HCT116 (cell line): ENCODE data around the gene PIP5K1A. TPM values are rescaled to one million over a fixed set of nuclear protein-coding genes. Genes with fewer than 3 reads are reported as not detected.

ENCODE experiments used
- ATAC-seq: fragments of 200-7000 bp; cut with Tn5 transposase; 2 replicates; pipeline ENCODE4 v1.9.1; 2020; ENCODE audit warnings: mild to moderate bottlenecking, moderate library complexity
- BruUV-seq: library from RNA; stranded (reverse); fragments of 400-500 nt; replicated peaks from 2 replicates; lab custom pipeline; 2021; lab: Mats Ljungman, UMichigan
- CTCF ChIA-PET: fragments of 300-600 bp; sonication (Branson Sonifier 250); formaldehyde crosslinking; loops from one replicate; lab custom pipeline; 2021; ENCODE audit warnings: antibody characterized with exemption; lab: Charles Lee
- POLR2A ChIA-PET: fragments of 300-600, 350-600 bp; sonication (Branson Sonifier 250); formaldehyde crosslinking; loops from one replicate; lab custom pipeline; 2021; ENCODE audit warnings: antibody characterized with exemption; lab: Charles Lee
- RAD21 ChIA-PET, 2 experiments: fragments of 300-600 bp; sonication (Branson Sonifier 250); formaldehyde crosslinking; loops; one replicate each; lab custom pipeline; 2023; ENCODE audit warnings: low total read pairs in 2 of 2; ENCODE audit not compliant: uncharacterized antibody in 2 of 2, unreplicated experiment in 2 of 2, low non-redundant PET in 1 of 2; lab: Charles Lee
- DNase-seq: peaks from one replicate; pipeline ENCODE4 v3.0.0-alpha.2; 2010; ENCODE audit warnings: low read depth, low spot score
- H2AFZ ChIP-seq: fragments of 200-600 bp; shearing (Covaris generic), sonication (generic); 2 replicates; pipeline ENCODE4 v1.6.1; 2017; ENCODE audit warnings: low read depth, mixed run types, mixed read lengths, antibody characterized with exemption, low read length; ENCODE audit not compliant: poor library complexity, severe bottlenecking
- H3K27ac ChIP-seq: 2 replicates; pipeline ENCODE4 v1.5.1; 2012; ENCODE audit warnings: low read depth, low read length
- H3K27me3 ChIP-seq: fragments of 200-600 bp; sonication (generic); 2 replicates; pipeline ENCODE4 v1.6.1; 2016; ENCODE audit warnings: mixed run types, low read length, mixed read lengths; ENCODE audit not compliant: insufficient read depth
- H3K36me3 ChIP-seq, 2 experiments: fragments of 200-500 bp in 1 of 2; fragments of 200-600 bp in 1 of 2; sonication (Bioruptor generic) in 1 of 2; sonication (generic) in 1 of 2; 2 replicates each; pipeline versions ENCODE4 v1.5.1 to v1.6.1; 2014 to 2016; ENCODE audit warnings: low read length in 2 of 2, inconsistent platforms in 1 of 2, mixed read lengths in 1 of 2, mixed run types in 1 of 2; ENCODE audit not compliant: insufficient read depth in 2 of 2, control insufficient read depth in 1 of 2
- H3K4me1 ChIP-seq, 2 experiments: fragments of 200-600 bp in 1 of 2; sonication (generic) in 1 of 2; 2 replicates each; pipeline versions ENCODE4 v1.5.1 to v1.6.1; 2012 to 2017; ENCODE audit warnings: low read length in 2 of 2, inconsistent platforms in 1 of 2, mild to moderate bottlenecking in 1 of 2, mixed read lengths in 1 of 2, mixed run types in 1 of 2, moderate library complexity in 1 of 2; ENCODE audit not compliant: insufficient read depth in 2 of 2, control insufficient read depth in 1 of 2
- H3K4me2 ChIP-seq: fragments of 200-600 bp; sonication (generic); 2 replicates; pipeline ENCODE4 v1.6.1; 2017; ENCODE audit warnings: mixed run types, low read length, mixed read lengths
- H3K4me3 ChIP-seq, 2 experiments: fragments of 200-600 bp in 1 of 2; sonication (generic) in 1 of 2; replicated peaks in 1 of 2; 2 replicates each; pipeline ENCODE4 v1.5.1; 2011 to 2016; ENCODE audit warnings: low read length in 2 of 2, control low read depth in 1 of 2, low read depth in 1 of 2, mild to moderate bottlenecking in 1 of 2, mixed read lengths in 1 of 2, mixed run types in 1 of 2
- H3K79me2 ChIP-seq: fragments of 200-600 bp; sonication (generic); 2 replicates; pipeline ENCODE4 v1.6.1; 2017; ENCODE audit warnings: mild to moderate bottlenecking, mixed run types, low read length, moderate library complexity, mixed read lengths; ENCODE audit not compliant: insufficient read depth
- H3K9ac ChIP-seq: fragments of 200-600 bp; sonication (generic); 2 replicates; pipeline ENCODE4 v1.6.1; 2016; ENCODE audit warnings: low read length, mixed read lengths
- H3K9me2 ChIP-seq: fragments of 200-600 bp; sonication (generic), shearing (Covaris generic); 2 replicates; pipeline ENCODE4 v1.6.1; 2017; ENCODE audit warnings: mixed run types, mild to moderate bottlenecking, moderate library complexity; ENCODE audit not compliant: insufficient read depth
- H3K9me3 ChIP-seq, 2 experiments: fragments of 200-500 bp in 1 of 2; fragments of 200-600 bp in 1 of 2; sonication (Bioruptor generic) in 1 of 2; sonication (generic) in 1 of 2; 2 replicates each; pipeline ENCODE4 v1.6.1; 2014 to 2017; ENCODE audit warnings: low read length in 2 of 2, mixed read lengths in 2 of 2, inconsistent platforms in 1 of 2, low read depth in 1 of 2, mild to moderate bottlenecking in 1 of 2, mixed run types in 1 of 2, moderate library complexity in 1 of 2; ENCODE audit not compliant: control insufficient read depth in 1 of 2, insufficient read depth in 1 of 2
- H4K20me1 ChIP-seq: fragments of 200-600 bp; sonication (generic), shearing (Covaris generic); 2 replicates; pipeline ENCODE4 v1.6.1; 2017; ENCODE audit warnings: mixed run types, mild to moderate bottlenecking, moderate library complexity; ENCODE audit not compliant: insufficient read depth
- CTCF ChIP-seq, 3 experiments: fragments of 200-600 bp in 1 of 3; sonication (generic) in 1 of 3; IDR thresholded peaks in 2 of 3; conservative IDR thresholded peaks in 1 of 3; 2 replicates each; pipeline ENCODE4 v1.5.1; 2012 to 2017; ENCODE audit warnings: low read depth in 2 of 3, low read length in 2 of 3, antibody characterized with exemption in 1 of 3, borderline replicate concordance in 1 of 3, control low read depth in 1 of 3, mild to moderate bottlenecking in 1 of 3, mixed read lengths in 1 of 3, mixed run types in 1 of 3, moderate library complexity in 1 of 3; ENCODE audit not compliant: insufficient read depth in 1 of 3
- ELF1 ChIP-seq: IDR thresholded peaks from 2 replicates; pipeline ENCODE4 v1.6.1; 2012; ENCODE audit warnings: low read depth, borderline replicate concordance
- EZH2 ChIP-seq: fragments of 200-600 bp; sonication (generic); IDR thresholded peaks from 2 replicates; pipeline ENCODE4 v1.6.1; 2017; ENCODE audit warnings: antibody characterized with exemption, mixed run types
- JUND ChIP-seq: IDR thresholded peaks from 2 replicates; pipeline ENCODE4 v1.6.1; 2012
- MAX ChIP-seq: IDR thresholded peaks from 2 replicates; pipeline ENCODE4 v1.6.1; 2012
- POLR2AphosphoS5 ChIP-seq: IDR thresholded peaks from 2 replicates; pipeline ENCODE4 v1.6.1; 2011; ENCODE audit warnings: mild to moderate bottlenecking, low read depth, low read length, moderate library complexity
- SIN3A ChIP-seq: IDR thresholded peaks from 2 replicates; pipeline ENCODE4 v1.6.1; 2012; ENCODE audit warnings: low read depth
- SRF ChIP-seq: IDR thresholded peaks from 2 replicates; pipeline ENCODE4 v1.6.1; 2012; ENCODE audit warnings: low read depth
- intact Hi-C: fragments of 100-400 bp; cut with micrococcal nuclease; formaldehyde crosslinking; loops from 2 replicates; pipeline ENCODE4 v1.10.0; 2022
- total RNA-seq: library from RNA; stranded (reverse); gene quantifications from one replicate; pipeline ENCODE4 v1.2.1, GENCODE V29; 2021; ENCODE audit not compliant: unreplicated experiment

Gene PIP5K1A
- total RNA-seq, 1 experiment from 2014 or later = 75.4 TPM

- DNase-seq (no peak), ATAC-seq (peak; percentile 90)
- POLR2A ChIA-PET = interaction anchor here (0.7 kb wide), 1 partner anchor 14 kb away, joined by 3 read pairs; the partner anchor contains the start of gene VPS72
- no peaks in the 10 kb centered on the region for H3K4me1 ChIP-seq
- CTCF ChIA-PET = interaction anchor here (1.2 kb wide), 1 partner anchor 76 kb away, joined by 3 read pairs; no protein-coding TSS in a partner anchor
- no peaks in the 10 kb centered on the region for H3K9me3 ChIP-seq
- H4K20me1 ChIP-seq = no peaks in the 10 kb centered on the region
- no peak for TF ChIP-seq SRF
- TF ChIP-seq CTCF (IDR thresholded peaks at IDR 0.05 in 2 of 3, conservative IDR thresholded peaks at IDR 0.05 in 1 of 3; ENCODE audit: borderline replicate concordance in 1 of 3, insufficient read depth in 1 of 3, low read depth in 2 of 3, low read length in 2 of 3) = peak in 2 of 3 experiments; percentile 67 to 69; a peak in 4 of 6 replicates
- 0 out of 2 replicates have a peak, but pooled peaks have one; percentile 18 for TF ChIP-seq POLR2AphosphoS5
- RAD21 ChIA-PET = no interaction called here
- H3K79me2 ChIP-seq = no peaks in the 10 kb centered on the region
- no peaks in the 10 kb centered on the region for H3K9me2 ChIP-seq
- H3K27ac ChIP-seq = no peak within 1 kb of the TSS
- BruUV-seq = no TSS peak
- H3K9ac ChIP-seq = no peak within 1 kb of the TSS
- H2AFZ ChIP-seq = no peak within 1 kb of the TSS
- H3K4me3 ChIP-seq = no peak within 1 kb of the TSS
- intact Hi-C loops = no loop called here
- H3K4me2 ChIP-seq = no peak within 1 kb of the TSS
- no peaks in the 10 kb centered on the region for H3K27me3 ChIP-seq
- peaks cover 19 to 30% of the 10 kb centered on the region in 2 experiments; a peak in 3 of 4 replicates for H3K36me3 ChIP-seq
Observed at GRCh38 chr1:151175863-151176262, 22.5 kb upstream of the PIP5K1A start, which contains the start of gene TMOD4. Gene TMOD4 (minus strand): TSS chr1:151175981. CDS start chr1:151174875, 1,106 bp downstream.

GRCh38 chr1:151176514-151177045 lies 21.8 kb upstream of the PIP5K1A start:
- no peaks in the 10 kb centered on the region for H3K79me2 ChIP-seq
- H3K4me3 ChIP-seq = no peak overlapping the region
- peaks cover 22 to 36% of the 10 kb centered on the region in 2 experiments; a peak in 3 of 4 replicates for H3K36me3 ChIP-seq
- ATAC-seq = no peak
- no peaks in the 10 kb centered on the region for H3K9me2 ChIP-seq
- H3K9me3 ChIP-seq = no peaks in the 10 kb centered on the region
- ChIA-PET POLR2A (interaction anchor here (0.7 kb wide), 1 partner anchor 13 kb away, joined by 3 read pairs; the partner anchor contains the start of gene VPS72), RAD21 (interaction anchor here in 1 of 2 experiments (0.6 kb wide), 1 partner anchor 102 kb away, joined by 3 read pairs; no protein-coding TSS in a partner anchor), CTCF (interaction anchor here (1.2 kb wide), 1 partner anchor 77 kb away, joined by 3 read pairs; no protein-coding TSS in a partner anchor)
- H3K27me3 ChIP-seq = no peaks in the 10 kb centered on the region
- no TSS peak for BruUV-seq
- DNase-seq = no peak
- no peaks in the 10 kb centered on the region for H4K20me1 ChIP-seq
- H2AFZ ChIP-seq = no peak overlapping the region
- intact Hi-C loops = no loop called here
- no peak overlapping the region for H3K27ac ChIP-seq
- H3K4me2 ChIP-seq = no peak overlapping the region
- H3K9ac ChIP-seq = no peak overlapping the region
- TF ChIP-seq ELF1 = no peak
- TF ChIP-seq CTCF (IDR thresholded peaks at IDR 0.05 in 2 of 3, conservative IDR thresholded peaks at IDR 0.05 in 1 of 3; ENCODE audit: borderline replicate concordance in 1 of 3, insufficient read depth in 1 of 3, low read depth in 2 of 3, low read length in 2 of 3) = no peak
- no peak for TF ChIP-seq SIN3A
- no peak for TF ChIP-seq MAX
- TF ChIP-seq EZH2 = no peak
- no peak for TF ChIP-seq JUND
- no peaks in the 10 kb centered on the region for H3K4me1 ChIP-seq
